ENCODE measurements around the gene IMPA2. TPM values are rescaled to one million over a fixed set of nuclear protein-coding genes. Genes with fewer than 3 reads are reported as not detected.
A peak's percentile ranks its signal among the peaks of the same experiment; 100 is the strongest.

Gene IMPA2
- total and polyA plus RNA-seq, 4 experiments from 2014 or later: 4.9 to 9.8 (median 6.5) TPM

DNA sequence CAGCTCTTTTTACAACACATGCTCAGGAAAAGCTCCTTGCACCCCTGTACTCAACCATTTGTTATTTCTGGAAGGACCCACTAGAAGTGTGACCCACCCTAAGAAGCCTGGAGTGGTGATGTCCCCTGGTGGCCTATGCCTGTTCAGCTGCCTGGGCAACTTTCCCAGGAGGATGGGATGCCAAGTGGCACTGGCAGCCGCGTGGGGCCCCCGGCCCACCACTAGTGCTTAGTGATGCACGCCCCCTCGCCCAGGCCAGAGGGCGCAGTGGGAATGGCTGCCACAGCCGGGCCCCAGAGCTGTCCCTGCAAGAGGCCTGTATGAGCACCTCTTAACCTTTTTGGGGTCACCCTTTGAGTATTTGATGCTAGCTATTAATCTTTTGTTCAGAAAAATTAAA is 18.1 kb downstream of the IMPA2 start:
- POLR2A ChIA-PET (ENCODE audit: partially characterized antibody): interaction anchor here (0.8 kb wide), 1 partner anchor 149 kb away, joined by 3 read pairs; no protein-coding TSS in a partner anchor
- Mint-ChIP-seq H3K27me3 (no peaks in the 10 kb centered on the region), H3K36me3 (no peaks in the 10 kb centered on the region), H3K9me3 (no peaks in the 10 kb centered on the region), H3K4me1 (peaks cover 8 to 16% (median 9%) of the 10 kb centered on the region in 4 donors), H3K27ac (no peak overlapping the region), H3K4me3 (no peak overlapping the region)
- DNase-seq: no peak
- H3K27me3 ChIP-seq (ENCODE audit: insufficient read depth, low read length): no peaks in the 10 kb centered on the region
- intact Hi-C loops (cut with micrococcal nuclease): no loop called here
- no peak overlapping the region for H3K4me3 ChIP-seq (ENCODE audit: low read length in 2 of 2)
- CTCF ChIA-PET (ENCODE audit: partially characterized antibody): interaction anchor here (0.9 to 20.1 kb wide), 6 partner anchors 13 to 267 kb away, joined by 3 to 665 read pairs (median 6); no protein-coding TSS in a partner anchor
- H3K36me3 ChIP-seq (ENCODE audit: insufficient read depth, low read length): no peaks in the 10 kb centered on the region
- no peak overlapping the region for H3K27ac ChIP-seq (ENCODE audit: low read depth, low read length)
- no peaks in the 10 kb centered on the region for H3K9me3 ChIP-seq (ENCODE audit: control insufficient read depth in 1 of 2, low read length in 2 of 2)
- H3K4me1 ChIP-seq (ENCODE audit: insufficient read depth, low read length): peaks cover 12% of the 10 kb centered on the region

DNA sequence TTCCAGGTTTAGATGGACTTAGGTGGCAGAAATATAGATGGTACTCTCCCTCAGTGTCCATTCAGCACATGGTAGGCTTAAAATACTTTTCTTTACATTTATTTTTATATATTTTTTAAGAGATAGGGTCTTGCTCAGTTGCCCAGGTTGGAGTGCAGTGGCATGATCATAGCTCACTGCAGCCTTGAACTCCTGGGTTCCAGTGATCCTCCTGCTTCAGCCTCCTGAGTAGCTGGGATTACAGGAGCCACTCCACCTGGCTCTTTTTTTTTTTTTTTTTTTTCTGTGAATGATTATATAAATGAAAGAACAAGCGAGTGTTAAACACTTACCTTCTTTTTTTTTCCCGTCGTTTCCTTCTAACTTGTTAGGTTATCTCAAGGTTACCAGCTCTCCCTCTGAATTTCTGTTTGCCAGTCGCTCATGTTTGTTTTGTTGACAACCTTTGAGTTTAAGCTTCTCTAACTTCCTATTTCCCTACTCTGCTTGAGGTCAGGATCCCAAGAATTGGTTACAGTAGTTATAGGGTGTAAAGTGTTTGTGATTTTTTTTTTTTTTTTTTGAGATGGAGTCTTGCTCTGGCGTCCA is 18.9 kb downstream of the IMPA2 start:
- Histone ChIP-seq H3K36me3 (ENCODE audit: insufficient read depth, low read length) (no peaks in the 10 kb centered on the region), H3K27me3 (ENCODE audit: insufficient read depth, low read length) (no peaks in the 10 kb centered on the region), H3K27ac (ENCODE audit: low read depth, low read length) (no peak overlapping the region), H3K9me3 (ENCODE audit: control insufficient read depth in 1 of 2, low read length in 2 of 2) (no peaks in the 10 kb centered on the region), H3K4me1 (ENCODE audit: insufficient read depth, low read length) (peaks cover 11% of the 10 kb centered on the region), H3K4me3 (ENCODE audit: low read length in 2 of 2) (no peak overlapping the region)
- intact Hi-C loops (cut with micrococcal nuclease): no loop called here
- Mint-ChIP-seq H3K9me3 (no peaks in the 10 kb centered on the region), H3K36me3 (no peaks in the 10 kb centered on the region), H3K4me1 (peaks cover 8 to 10% (median 9%) of the 10 kb centered on the region in 4 donors), H3K4me3 (no peak overlapping the region), H3K27me3 (no peaks in the 10 kb centered on the region), H3K27ac (no peak overlapping the region)
- DNase-seq: no peak
- CTCF ChIA-PET (ENCODE audit: partially characterized antibody): interaction anchor here (0.9 to 20.1 kb wide), 3 partner anchors 39 to 267 kb away, joined by 3 to 665 read pairs (median 5); no protein-coding TSS in a partner anchor
- POLR2A ChIA-PET (ENCODE audit: partially characterized antibody): interaction anchor here (0.8 kb wide), 1 partner anchor 150 kb away, joined by 3 read pairs; no protein-coding TSS in a partner anchor

DNA sequence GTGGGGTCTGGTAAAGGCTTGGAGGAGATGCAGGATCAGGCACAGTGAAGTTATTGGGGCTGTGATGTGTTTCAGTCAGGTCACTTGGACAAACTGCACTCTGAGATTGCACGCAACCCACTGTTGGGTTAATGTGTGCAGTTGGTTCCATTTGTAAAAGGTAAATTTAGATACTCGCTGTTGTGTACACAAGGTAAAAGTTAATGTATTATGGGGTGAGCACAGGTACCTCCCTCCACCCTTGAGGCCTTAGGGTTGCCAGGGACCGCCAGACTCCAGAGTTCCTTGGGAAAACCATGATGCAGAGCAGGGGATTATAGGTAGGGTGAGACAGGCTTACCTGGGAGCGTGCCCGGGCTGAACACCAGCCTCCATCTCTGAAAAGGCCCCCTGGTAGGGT is 20.1 kb downstream of the IMPA2 start:
- peaks cover 0 to 3% (median 0%) of the 10 kb centered on the region in 4 donors for H3K4me1 Mint-ChIP-seq
- no peak for DNase-seq
- no peaks in the 10 kb centered on the region for H3K4me1 ChIP-seq (ENCODE audit: insufficient read depth, low read length)
- POLR2A ChIA-PET (ENCODE audit: partially characterized antibody): no interaction called here
- H3K9me3 ChIP-seq (ENCODE audit: control insufficient read depth in 1 of 2, low read length in 2 of 2): no peaks in the 10 kb centered on the region
- H3K4me3 Mint-ChIP-seq: no peak overlapping the region
- no peaks in the 10 kb centered on the region for H3K27me3 ChIP-seq (ENCODE audit: insufficient read depth, low read length)
- peak overlapping the region in 1 of 7 donors; percentile 35 for H3K27ac Mint-ChIP-seq
- no peak overlapping the region for H3K4me3 ChIP-seq (ENCODE audit: low read length in 2 of 2)
- H3K9me3 Mint-ChIP-seq: no peaks in the 10 kb centered on the region
- no peaks in the 10 kb centered on the region for H3K36me3 ChIP-seq (ENCODE audit: insufficient read depth, low read length)
- H3K36me3 Mint-ChIP-seq: no peaks in the 10 kb centered on the region
- CTCF ChIA-PET (ENCODE audit: partially characterized antibody): interaction anchor here (20.1 kb wide), 1 partner anchor 60 kb away, joined by 665 read pairs; no protein-coding TSS in a partner anchor
- no peaks in the 10 kb centered on the region for H3K27me3 Mint-ChIP-seq
- intact Hi-C loops (cut with micrococcal nuclease): no loop called here
- no peak overlapping the region for H3K27ac ChIP-seq (ENCODE audit: low read depth, low read length)

DNA sequence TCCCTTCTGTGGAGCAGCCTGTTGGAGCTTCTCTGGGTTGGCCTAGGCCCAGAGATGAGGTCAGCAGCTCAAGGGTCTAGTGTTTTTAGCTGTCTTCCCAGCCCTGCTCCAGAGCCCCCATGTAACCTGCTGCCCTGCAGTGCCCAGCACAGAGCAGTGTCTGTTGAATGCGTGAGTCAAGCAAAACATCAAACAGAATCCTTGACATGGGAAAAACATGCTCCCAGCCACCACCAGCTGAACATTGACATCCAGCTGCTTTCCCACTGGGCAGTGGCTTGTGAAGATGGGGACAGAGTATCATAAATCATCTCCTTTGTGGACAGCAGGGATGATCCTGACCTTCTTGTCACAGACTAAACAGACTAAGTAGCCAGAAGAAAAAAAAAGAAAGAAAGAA is 22.6 kb downstream of the IMPA2 start:
- Mint-ChIP-seq H3K27ac (no peak overlapping the region), H3K4me1 (no peaks in the 10 kb centered on the region), H3K9me3 (no peaks in the 10 kb centered on the region), H3K27me3 (no peaks in the 10 kb centered on the region), H3K4me3 (no peak overlapping the region), H3K36me3 (no peaks in the 10 kb centered on the region)
- CTCF ChIA-PET (ENCODE audit: partially characterized antibody): interaction anchor here (0.6 to 20.1 kb wide), 5 partner anchors 8 to 63 kb away, joined by 3 to 665 read pairs (median 4); no protein-coding TSS in a partner anchor
- Histone ChIP-seq H3K9me3 (ENCODE audit: control insufficient read depth in 1 of 2, low read length in 2 of 2) (no peaks in the 10 kb centered on the region), H3K27ac (ENCODE audit: low read depth, low read length) (no peak overlapping the region), H3K36me3 (ENCODE audit: insufficient read depth, low read length) (no peaks in the 10 kb centered on the region), H3K4me1 (ENCODE audit: insufficient read depth, low read length) (no peaks in the 10 kb centered on the region), H3K4me3 (ENCODE audit: low read length in 2 of 2) (no peak overlapping the region), H3K27me3 (ENCODE audit: insufficient read depth, low read length) (no peaks in the 10 kb centered on the region)
- intact Hi-C loops (cut with micrococcal nuclease): no loop called here
- DNase-seq: no peak
- POLR2A ChIA-PET (ENCODE audit: partially characterized antibody): interaction anchor here (2.5 kb wide), 1 partner anchor 9 kb away, joined by 10 read pairs; no protein-coding TSS in a partner anchor

DNA sequence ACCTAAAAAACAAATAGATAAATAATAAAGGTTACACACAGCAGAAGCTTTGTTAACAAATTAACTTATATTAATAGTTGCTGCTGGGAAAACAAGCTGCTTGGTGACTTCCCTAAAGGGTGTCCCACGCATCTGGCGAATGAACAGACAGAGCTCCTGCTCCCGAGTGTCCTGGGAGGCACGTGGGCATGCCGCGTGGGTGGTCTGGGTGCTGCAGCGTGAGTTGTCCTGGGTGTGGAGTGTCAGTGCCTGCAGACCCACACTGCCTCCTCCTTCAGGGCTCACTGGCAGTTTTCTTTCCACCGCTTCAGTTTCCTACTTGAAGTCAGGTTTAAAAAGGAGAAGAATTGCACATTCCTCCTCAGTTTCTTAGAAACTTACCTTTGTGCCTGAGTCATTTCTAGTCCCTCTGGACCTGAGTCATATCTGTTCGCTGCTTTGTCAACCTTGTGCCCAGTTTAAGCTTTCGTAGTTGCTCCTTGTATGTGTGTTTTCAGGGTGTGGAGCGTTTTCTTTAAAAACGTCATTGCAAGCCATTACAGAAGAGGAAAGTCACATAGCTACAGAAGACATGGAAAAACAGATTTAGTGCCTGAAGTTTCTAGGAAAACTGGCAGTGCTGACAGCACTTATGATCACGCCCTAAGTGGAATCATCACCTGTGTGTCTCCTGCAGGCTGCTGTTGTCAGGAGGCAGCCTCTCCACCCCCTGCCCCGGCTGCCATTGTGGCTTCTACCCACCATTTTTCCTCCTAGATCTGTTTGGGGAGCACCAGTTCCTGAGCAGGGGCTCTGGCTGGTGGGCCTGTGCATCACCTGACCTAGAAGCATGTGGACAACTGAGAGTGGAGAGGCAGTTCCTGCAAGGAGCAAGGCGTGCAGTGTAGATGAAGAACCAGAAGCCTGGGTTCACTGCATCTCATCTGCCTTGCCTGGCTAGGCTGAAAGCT is 24.5 kb downstream of the IMPA2 start:
- CTCF ChIA-PET (ENCODE audit: partially characterized antibody): interaction anchor here (1.0 to 1.1 kb wide), 2 partner anchors 10 to 12 kb away, joined by 3 to 4 read pairs; no protein-coding TSS in a partner anchor
- Mint-ChIP-seq H3K27ac (no peak overlapping the region), H3K4me3 (no peak overlapping the region), H3K4me1 (no peaks in the 10 kb centered on the region), H3K36me3 (no peaks in the 10 kb centered on the region), H3K27me3 (no peaks in the 10 kb centered on the region), H3K9me3 (peaks cover 0 to 1% (median 0%) of the 10 kb centered on the region in 8 donors)
- POLR2A ChIA-PET (ENCODE audit: partially characterized antibody): interaction anchor here (0.7 to 2.5 kb wide), 2 partner anchors 10 to 59 kb away, joined by 3 to 10 read pairs; no protein-coding TSS in a partner anchor
- Histone ChIP-seq H3K27me3 (ENCODE audit: insufficient read depth, low read length) (no peaks in the 10 kb centered on the region), H3K4me1 (ENCODE audit: insufficient read depth, low read length) (no peaks in the 10 kb centered on the region), H3K36me3 (ENCODE audit: insufficient read depth, low read length) (no peaks in the 10 kb centered on the region), H3K27ac (ENCODE audit: low read depth, low read length) (no peak overlapping the region), H3K9me3 (ENCODE audit: control insufficient read depth in 1 of 2, low read length in 2 of 2) (no peaks in the 10 kb centered on the region), H3K4me3 (ENCODE audit: low read length in 2 of 2) (no peak overlapping the region)
- DNase-seq: no peak
- intact Hi-C loops (cut with micrococcal nuclease): no loop called here

DNA sequence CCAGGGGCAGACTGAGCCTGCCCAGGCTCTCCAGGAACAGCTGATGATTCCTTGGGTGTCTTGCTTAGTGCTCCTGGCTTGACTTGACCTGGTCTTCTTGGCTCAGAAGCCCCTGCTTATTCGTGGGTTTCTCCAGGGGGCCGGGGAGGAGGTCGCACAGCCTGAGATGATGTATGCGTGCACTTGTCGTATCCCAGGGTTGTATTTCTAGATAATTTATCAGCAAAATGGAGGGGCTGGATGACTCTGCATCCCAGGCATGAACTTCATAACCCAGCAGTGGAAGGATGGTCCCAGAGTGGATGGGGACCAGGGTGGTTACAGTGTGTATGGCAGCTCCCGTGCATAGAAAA is 25.2 kb downstream of the IMPA2 start:
- H3K36me3 ChIP-seq (ENCODE audit: insufficient read depth, low read length): no peaks in the 10 kb centered on the region
- no peak overlapping the region for H3K4me3 ChIP-seq (ENCODE audit: low read length in 2 of 2)
- POLR2A ChIA-PET (ENCODE audit: partially characterized antibody): no interaction called here
- CTCF ChIA-PET (ENCODE audit: partially characterized antibody): no interaction called here
- Mint-ChIP-seq H3K9me3 (peaks cover 0 to 1% (median 0%) of the 10 kb centered on the region in 8 donors), H3K4me1 (no peaks in the 10 kb centered on the region), H3K36me3 (no peaks in the 10 kb centered on the region), H3K4me3 (no peak overlapping the region), H3K27ac (peak overlapping the region in 1 of 7 donors; percentile 25), H3K27me3 (no peaks in the 10 kb centered on the region)
- no peak for DNase-seq
- no peaks in the 10 kb centered on the region for H3K27me3 ChIP-seq (ENCODE audit: insufficient read depth, low read length)
- H3K9me3 ChIP-seq (ENCODE audit: control insufficient read depth in 1 of 2, low read length in 2 of 2): no peaks in the 10 kb centered on the region
- H3K4me1 ChIP-seq (ENCODE audit: insufficient read depth, low read length): no peaks in the 10 kb centered on the region
- intact Hi-C loops (cut with micrococcal nuclease): no loop called here
- H3K27ac ChIP-seq (ENCODE audit: low read depth, low read length): no peak overlapping the region

DNA sequence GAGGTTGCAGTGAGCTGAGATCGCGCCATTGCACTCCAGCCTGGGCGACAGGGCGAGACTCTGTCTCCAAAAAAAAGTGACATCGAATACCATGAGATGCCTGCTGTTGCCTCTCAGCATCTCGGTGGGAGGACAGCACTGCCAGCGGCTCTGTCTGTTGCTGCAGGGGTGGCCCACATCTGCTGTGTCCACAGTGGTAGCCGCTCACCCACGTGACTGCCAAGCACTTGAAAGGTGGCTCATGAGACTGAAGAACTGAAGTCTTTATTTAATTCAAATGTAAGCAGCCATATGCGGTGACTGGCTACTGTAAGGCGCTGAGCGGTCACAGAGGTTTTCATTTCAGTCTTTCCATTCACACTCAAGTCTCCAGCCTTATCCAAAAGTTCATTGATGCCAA is 25.8 kb downstream of the IMPA2 start:
- Mint-ChIP-seq H3K27me3 (no peaks in the 10 kb centered on the region), H3K9me3 (peaks cover 0 to 1% (median 0%) of the 10 kb centered on the region in 8 donors), H3K27ac (no peak overlapping the region), H3K4me3 (no peak overlapping the region), H3K4me1 (no peaks in the 10 kb centered on the region), H3K36me3 (no peaks in the 10 kb centered on the region)
- Histone ChIP-seq H3K36me3 (ENCODE audit: insufficient read depth, low read length) (no peaks in the 10 kb centered on the region), H3K27me3 (ENCODE audit: insufficient read depth, low read length) (no peaks in the 10 kb centered on the region), H3K27ac (ENCODE audit: low read depth, low read length) (no peak overlapping the region), H3K4me3 (ENCODE audit: low read length in 2 of 2) (no peak overlapping the region), H3K4me1 (ENCODE audit: insufficient read depth, low read length) (no peaks in the 10 kb centered on the region), H3K9me3 (ENCODE audit: control insufficient read depth in 1 of 2, low read length in 2 of 2) (no peaks in the 10 kb centered on the region)
- CTCF ChIA-PET (ENCODE audit: partially characterized antibody): no interaction called here
- POLR2A ChIA-PET (ENCODE audit: partially characterized antibody): no interaction called here
- intact Hi-C loops (cut with micrococcal nuclease): no loop called here
- no peak for DNase-seq
